HG03139 (cell line): ENCODE data around the gene ACSS1.
A peak's percentile ranks its signal among the peaks of the same experiment; 100 is the strongest.

Source experiments
- ATAC-seq: cut with Tn5 transposase; IDR thresholded peaks from one replicate; pipeline ENCODE4 v1.9.1; 2021; ENCODE audit not compliant: unreplicated experiment

The ACSS1 gene

GRCh38 chr20:25058051-25058846 lies at the start of gene ACSS1:
ACSS1 (minus strand) TSS chr20:25058139; CDS start chr20:25058102, 37 bp downstream.
- peak; percentile 57 for ATAC-seq

- no peak for ATAC-seq
These were observed 45.6 kb upstream of the ACSS1 start for GRCh38 chr20:25103526-25103925.

GRCh38 chr20:25100914-25101313 lies 43.0 kb upstream of the ACSS1 start:
- no peak for ATAC-seq

- no peak for ATAC-seq
These were observed 41.7 kb upstream of the ACSS1 start for GRCh38 chr20:25099601-25100140.

- ATAC-seq = no peak
These were observed 39.6 kb upstream of the ACSS1 start for GRCh38 chr20:25097498-25097897.

- ATAC-seq = peak; percentile 77
These were observed 32.8 kb upstream of the ACSS1 start for GRCh38 chr20:25090492-25091429.

GRCh38 chr20:25089662-25090061 lies 31.7 kb upstream of the ACSS1 start:
- no peak for ATAC-seq

- ATAC-seq = no peak
These were observed 31.2 kb upstream of the ACSS1 start for GRCh38 chr20:25089096-25089495.

- ATAC-seq = no peak
These were observed 30.3 kb upstream of the ACSS1 start for GRCh38 chr20:25088267-25088666.

GRCh38 chr20:25087186-25087929 lies 29.4 kb upstream of the ACSS1 start:
- no peak for ATAC-seq

- ATAC-seq = no peak
These were observed 28.0 kb upstream of the ACSS1 start for GRCh38 chr20:25085756-25086495.

- no peak for ATAC-seq
These were observed 26.8 kb upstream of the ACSS1 start for GRCh38 chr20:25084626-25085187.

GRCh38 chr20:25083773-25084625 lies 26.1 kb upstream of the ACSS1 start:
- no peak for ATAC-seq

GRCh38 chr20:25083141-25083772 lies 25.3 kb upstream of the ACSS1 start:
- no peak for ATAC-seq

- no peak for ATAC-seq
These were observed 24.5 kb upstream of the ACSS1 start for GRCh38 chr20:25082498-25082873.

GRCh38 chr20:25081730-25082497 lies 24.0 kb upstream of the ACSS1 start, which contains the start of gene VSX1:
VSX1 (minus strand) TSS chr20:25082141; CDS start chr20:25082096, 45 bp downstream.
- no peak for ATAC-seq

GRCh38 chr20:25081065-25081729 lies 23.3 kb upstream of the ACSS1 start:
- ATAC-seq = no peak
